SK-N-MC (cell line): ENCODE data around the gene ZSWIM3.

Experiments
- EZH2 ChIP-seq: fragments of 200-600 bp; sonication (generic); IDR thresholded peaks from one replicate; pipeline ENCODE4 v1.6.1; 2017; ENCODE audit warnings: antibody characterized with exemption
- FOXP2 ChIP-seq: optimal IDR thresholded peaks from 2 replicates; pipeline ENCODE3; 2011; ENCODE audit warnings: mild to moderate bottlenecking, moderate library complexity; ENCODE audit not compliant: insufficient read depth; ENCODE audit errors: extremely low read length, control extremely low read depth
- POLR2AphosphoS5 ChIP-seq: IDR thresholded peaks from 2 replicates; pipeline ENCODE4 v1.6.1; 2012; ENCODE audit warnings: mild to moderate bottlenecking, low read depth, low read length, borderline replicate concordance

- TF ChIP-seq EZH2: no peak
- no peak for TF ChIP-seq POLR2AphosphoS5
- no peak for TF ChIP-seq FOXP2
Observed at GRCh38 chr20:45898285-45898684, 40.9 kb downstream of the ZSWIM3 start.
